GM12878 (cell line): ENCODE data around the gene CORO1A.
"Not testable (repeated sequence)": the region's sequence is repeated elsewhere in the genome, so short reads cannot be mapped to it uniquely, and the experiment has no call there.

ENCODE experiments used
- BHLHE40 ChIP-seq, 2 experiments: fragments of 450-650 bp in 1 of 2; IDR thresholded peaks; 2 replicates each; pipeline ENCODE4 v1.6.1; 2011 to 2017; ENCODE audit warnings: low read depth in 2 of 2, borderline replicate concordance in 1 of 2, improper control_type of control experiment in 1 of 2, low read length in 1 of 2, mild to moderate bottlenecking in 1 of 2
- ELK1 ChIP-seq: IDR thresholded peaks from 2 replicates; pipeline ENCODE4 v1.6.1; 2012; ENCODE audit warnings: low read depth, low read length, improper control_type of control experiment
- GATAD2B ChIP-seq: fragments of 450-650 bp; conservative IDR thresholded peaks from 2 replicates; pipeline ENCODE4 v1.6.1; 2017; ENCODE audit warnings: low read depth, mild to moderate bottlenecking, moderate library complexity
- RAD21 ChIP-seq: IDR thresholded peaks from 2 replicates; pipeline ENCODE4 v1.6.1; 2011; ENCODE audit warnings: mild to moderate bottlenecking, low read depth, low read length, moderate library complexity; ENCODE audit not compliant: insufficient read depth
- SIN3A ChIP-seq: IDR thresholded peaks from 2 replicates; pipeline ENCODE4 v1.6.1; 2012; ENCODE audit warnings: low read depth, low read length, improper control_type of control experiment
- SMAD1 ChIP-seq: fragments of 450-650 bp; IDR thresholded peaks from 2 replicates; pipeline ENCODE4 v1.6.1; 2018; ENCODE audit warnings: mild to moderate bottlenecking, low read depth; ENCODE audit not compliant: partially characterized antibody
- TF ChIP-seq, protein P1 (sequence below): fragments of 450-650 bp; IDR thresholded peaks from 2 replicates; pipeline ENCODE4 v1.6.1; 2017; ENCODE audit warnings: mild to moderate bottlenecking, moderate library complexity
- TF ChIP-seq, protein P2 (sequence below), 3 experiments: IDR thresholded peaks in 2 of 3; conservative IDR thresholded peaks in 1 of 3; 2 replicates each; pipeline ENCODE4 v1.5.1; 2011; ENCODE audit warnings: low read depth in 3 of 3, low read length in 3 of 3, mild to moderate bottlenecking in 3 of 3, control low read depth in 2 of 3, moderate library complexity in 2 of 3, inconsistent platforms in 1 of 3, mixed read lengths in 1 of 3; ENCODE audit not compliant: control insufficient read depth in 2 of 3, insufficient read depth in 1 of 3; ENCODE audit errors: extremely low read depth in 1 of 3
- TF ChIP-seq, protein P3 (sequence below): IDR thresholded peaks from 2 replicates; pipeline ENCODE4 v1.6.1; 2012; ENCODE audit warnings: low read depth, low read length, improper control_type of control experiment
- TF ChIP-seq, protein P4 (sequence below): IDR thresholded peaks from 2 replicates; pipeline ENCODE4 v1.6.1; 2011; ENCODE audit warnings: low read depth, mild to moderate bottlenecking, low read length, moderate library complexity, borderline replicate concordance; ENCODE audit errors: extremely low read depth

- TF ChIP-seq, protein P1, sequence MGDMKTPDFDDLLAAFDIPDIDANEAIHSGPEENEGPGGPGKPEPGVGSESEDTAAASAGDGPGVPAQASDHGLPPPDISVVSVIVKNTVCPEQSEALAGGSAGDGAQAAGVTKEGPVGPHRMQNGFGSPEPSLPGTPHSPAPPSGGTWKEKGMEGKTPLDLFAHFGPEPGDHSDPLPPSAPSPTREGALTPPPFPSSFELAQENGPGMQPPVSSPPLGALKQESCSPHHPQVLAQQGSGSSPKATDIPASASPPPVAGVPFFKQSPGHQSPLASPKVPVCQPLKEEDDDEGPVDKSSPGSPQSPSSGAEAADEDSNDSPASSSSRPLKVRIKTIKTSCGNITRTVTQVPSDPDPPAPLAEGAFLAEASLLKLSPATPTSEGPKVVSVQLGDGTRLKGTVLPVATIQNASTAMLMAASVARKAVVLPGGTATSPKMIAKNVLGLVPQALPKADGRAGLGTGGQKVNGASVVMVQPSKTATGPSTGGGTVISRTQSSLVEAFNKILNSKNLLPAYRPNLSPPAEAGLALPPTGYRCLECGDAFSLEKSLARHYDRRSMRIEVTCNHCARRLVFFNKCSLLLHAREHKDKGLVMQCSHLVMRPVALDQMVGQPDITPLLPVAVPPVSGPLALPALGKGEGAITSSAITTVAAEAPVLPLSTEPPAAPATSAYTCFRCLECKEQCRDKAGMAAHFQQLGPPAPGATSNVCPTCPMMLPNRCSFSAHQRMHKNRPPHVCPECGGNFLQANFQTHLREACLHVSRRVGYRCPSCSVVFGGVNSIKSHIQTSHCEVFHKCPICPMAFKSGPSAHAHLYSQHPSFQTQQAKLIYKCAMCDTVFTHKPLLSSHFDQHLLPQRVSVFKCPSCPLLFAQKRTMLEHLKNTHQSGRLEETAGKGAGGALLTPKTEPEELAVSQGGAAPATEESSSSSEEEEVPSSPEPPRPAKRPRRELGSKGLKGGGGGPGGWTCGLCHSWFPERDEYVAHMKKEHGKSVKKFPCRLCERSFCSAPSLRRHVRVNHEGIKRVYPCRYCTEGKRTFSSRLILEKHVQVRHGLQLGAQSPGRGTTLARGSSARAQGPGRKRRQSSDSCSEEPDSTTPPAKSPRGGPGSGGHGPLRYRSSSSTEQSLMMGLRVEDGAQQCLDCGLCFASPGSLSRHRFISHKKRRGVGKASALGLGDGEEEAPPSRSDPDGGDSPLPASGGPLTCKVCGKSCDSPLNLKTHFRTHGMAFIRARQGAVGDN: not testable (repeated sequence)
- TF ChIP-seq, protein P2, sequence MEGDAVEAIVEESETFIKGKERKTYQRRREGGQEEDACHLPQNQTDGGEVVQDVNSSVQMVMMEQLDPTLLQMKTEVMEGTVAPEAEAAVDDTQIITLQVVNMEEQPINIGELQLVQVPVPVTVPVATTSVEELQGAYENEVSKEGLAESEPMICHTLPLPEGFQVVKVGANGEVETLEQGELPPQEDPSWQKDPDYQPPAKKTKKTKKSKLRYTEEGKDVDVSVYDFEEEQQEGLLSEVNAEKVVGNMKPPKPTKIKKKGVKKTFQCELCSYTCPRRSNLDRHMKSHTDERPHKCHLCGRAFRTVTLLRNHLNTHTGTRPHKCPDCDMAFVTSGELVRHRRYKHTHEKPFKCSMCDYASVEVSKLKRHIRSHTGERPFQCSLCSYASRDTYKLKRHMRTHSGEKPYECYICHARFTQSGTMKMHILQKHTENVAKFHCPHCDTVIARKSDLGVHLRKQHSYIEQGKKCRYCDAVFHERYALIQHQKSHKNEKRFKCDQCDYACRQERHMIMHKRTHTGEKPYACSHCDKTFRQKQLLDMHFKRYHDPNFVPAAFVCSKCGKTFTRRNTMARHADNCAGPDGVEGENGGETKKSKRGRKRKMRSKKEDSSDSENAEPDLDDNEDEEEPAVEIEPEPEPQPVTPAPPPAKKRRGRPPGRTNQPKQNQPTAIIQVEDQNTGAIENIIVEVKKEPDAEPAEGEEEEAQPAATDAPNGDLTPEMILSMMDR (IDR thresholded peaks at IDR 0.05 in 2 of 3, conservative IDR thresholded peaks at IDR 0.05 in 1 of 3; ENCODE audit: control insufficient read depth in 2 of 3, extremely low read depth in 1 of 3, insufficient read depth in 1 of 3, low read depth in 3 of 3, low read length in 3 of 3): not testable (repeated sequence)
- TF ChIP-seq GATAD2B; ELK1; SIN3A; BHLHE40 (IDR thresholded peaks at IDR 0.05; ENCODE audit: borderline replicate concordance in 1 of 2, low read depth in 2 of 2, low read length in 1 of 2); RAD21; SMAD1: not testable (repeated sequence)
- TF ChIP-seq, protein P3, sequence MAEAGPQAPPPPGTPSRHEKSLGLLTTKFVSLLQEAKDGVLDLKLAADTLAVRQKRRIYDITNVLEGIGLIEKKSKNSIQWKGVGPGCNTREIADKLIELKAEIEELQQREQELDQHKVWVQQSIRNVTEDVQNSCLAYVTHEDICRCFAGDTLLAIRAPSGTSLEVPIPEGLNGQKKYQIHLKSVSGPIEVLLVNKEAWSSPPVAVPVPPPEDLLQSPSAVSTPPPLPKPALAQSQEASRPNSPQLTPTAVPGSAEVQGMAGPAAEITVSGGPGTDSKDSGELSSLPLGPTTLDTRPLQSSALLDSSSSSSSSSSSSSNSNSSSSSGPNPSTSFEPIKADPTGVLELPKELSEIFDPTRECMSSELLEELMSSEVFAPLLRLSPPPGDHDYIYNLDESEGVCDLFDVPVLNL: not testable (repeated sequence)
- TF ChIP-seq, protein P4, sequence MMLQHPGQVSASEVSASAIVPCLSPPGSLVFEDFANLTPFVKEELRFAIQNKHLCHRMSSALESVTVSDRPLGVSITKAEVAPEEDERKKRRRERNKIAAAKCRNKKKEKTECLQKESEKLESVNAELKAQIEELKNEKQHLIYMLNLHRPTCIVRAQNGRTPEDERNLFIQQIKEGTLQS: not testable (repeated sequence)
Observed at GRCh38 chr16:30205541-30206236, 22.3 kb downstream of the CORO1A start.
